Activated CD4-positive, alpha-beta T cell treated with anti-CD3 and anti-CD28 coated beads, Interleukin-10, Interleukin-2, amounts not matched to agents 100 ng/mL and 50 ng/mL, durations not matched to agents 16 hours and 8 hours (primary cell): Measurements from ENCODE around the gene MT4.

Experiments
- DNase-seq: peaks from one replicate; pipeline ENCODE4 v3.0.0-alpha.2; 2020

MT4 gene

DNA sequence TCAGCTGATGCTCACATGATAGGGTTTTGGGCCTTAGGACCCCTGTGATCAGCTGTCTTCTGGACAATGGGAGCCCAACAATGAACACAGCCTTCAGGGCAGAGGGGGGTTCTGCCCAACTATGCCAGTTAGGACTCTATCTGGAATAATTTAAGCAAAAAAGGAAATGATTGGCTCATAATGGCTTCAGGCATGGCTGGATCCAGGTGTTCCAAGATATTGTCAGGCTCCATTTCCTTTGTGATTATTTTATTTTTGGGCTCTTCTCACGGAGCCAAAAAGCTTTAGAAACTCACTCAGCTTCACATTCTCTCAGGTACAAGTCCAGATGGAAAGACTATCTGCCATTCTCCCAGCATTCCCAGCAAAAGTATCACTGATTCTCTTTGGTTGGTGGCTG is 40.6 kb downstream of the MT4 start:
- DNase-seq, result no peak

DNA sequence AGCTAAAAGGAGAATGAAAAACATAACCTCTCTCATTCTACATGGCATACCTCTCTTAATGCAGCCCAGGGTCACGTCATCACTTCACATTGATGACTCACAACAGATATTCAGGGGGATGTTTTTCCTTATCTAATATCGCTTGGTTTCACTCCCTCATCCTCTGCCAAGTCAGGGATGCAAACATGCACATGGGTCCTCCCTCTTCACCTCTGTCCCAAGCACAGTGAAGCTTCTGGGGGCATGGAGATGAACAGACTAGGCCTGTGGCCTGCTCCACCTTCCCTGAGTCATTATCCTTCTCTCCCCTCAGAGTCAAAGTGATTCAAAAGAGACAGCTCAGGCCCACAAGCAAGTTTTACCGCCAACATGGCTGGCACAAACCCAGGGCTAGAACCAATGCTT is 41.2 kb downstream of the MT4 start:
- DNase-seq, result no peak

- DNase-seq, result no peak
These were observed 41.7 kb downstream of the MT4 start for GRCh38 chr16:56606476-56607108.

DNA sequence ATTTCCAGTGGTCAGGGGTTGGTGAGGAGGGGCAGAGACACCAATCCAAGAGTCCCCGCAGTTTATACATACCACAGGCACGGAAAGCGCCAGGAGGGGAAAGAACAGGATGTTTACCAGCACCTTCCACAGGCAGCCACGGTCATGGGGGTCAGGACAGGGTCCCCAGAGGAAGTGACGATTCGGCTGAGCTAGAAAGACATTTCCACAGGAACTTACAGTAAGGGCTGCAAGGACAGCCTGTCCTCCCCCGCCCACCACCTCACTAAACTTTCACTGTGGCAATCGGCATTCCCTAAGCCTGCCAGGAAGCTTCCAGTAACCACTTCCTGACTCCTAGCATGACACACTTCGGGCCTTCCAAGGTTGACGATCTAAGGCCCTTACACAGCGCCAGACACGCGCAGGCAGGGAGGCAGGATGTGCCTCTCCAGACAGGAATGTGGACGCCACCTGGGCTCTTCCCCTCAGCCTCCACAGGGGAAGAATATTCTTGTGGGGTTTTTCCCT is 42.3 kb downstream of the MT4 start:
- no peak for DNase-seq

GRCh38 chr16:56607675-56608042 is 42.8 kb downstream of the MT4 start:
- DNase-seq, result no peak

DNA sequence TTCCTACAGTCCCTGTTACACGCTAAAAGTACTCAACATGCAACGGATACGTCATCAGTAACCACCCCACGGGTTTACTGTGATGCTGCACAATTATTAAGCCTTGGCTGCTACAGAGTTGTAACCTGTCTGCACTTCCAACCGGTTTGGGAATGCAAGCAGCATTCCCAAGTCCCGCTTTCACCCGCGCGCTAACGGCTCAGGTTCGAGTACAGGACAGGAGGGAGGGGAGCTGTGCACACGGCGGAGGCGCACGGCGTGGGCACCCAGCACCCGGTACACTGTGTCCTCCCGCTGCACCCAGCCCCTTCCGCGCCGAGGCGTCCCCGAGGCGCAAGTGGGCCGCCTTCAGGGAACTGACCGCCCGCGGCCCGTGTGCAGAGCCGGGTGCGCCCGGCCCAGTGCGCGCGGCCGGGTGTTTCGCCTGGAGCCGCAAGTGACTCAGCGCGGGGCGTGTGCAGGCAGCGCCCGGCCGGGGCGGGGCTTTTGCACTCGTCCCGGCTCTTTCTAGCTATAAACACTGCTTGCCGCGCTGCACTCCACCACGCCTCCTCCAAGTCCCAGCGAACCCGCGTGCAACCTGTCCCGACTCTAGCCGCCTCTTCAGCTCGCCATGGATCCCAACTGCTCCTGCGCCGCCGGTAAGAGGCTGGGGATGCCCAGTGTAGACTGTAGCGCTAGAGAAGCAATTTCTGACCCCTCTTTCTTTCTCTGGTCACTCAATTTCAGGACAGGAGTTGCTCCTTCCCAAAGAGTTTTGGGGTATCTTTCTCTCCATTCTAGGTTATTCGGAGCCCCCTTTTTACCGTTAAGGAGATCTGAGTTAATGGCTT is 43.4 kb downstream of the MT4 start, which contains the start of gene MT2A:
MT2A (plus strand) TSS at position 542 of the 833 bp plus-strand sequence; CDS start at position 614, 72 bp downstream.
- DNase-seq, result peak; percentile 96

DNA sequence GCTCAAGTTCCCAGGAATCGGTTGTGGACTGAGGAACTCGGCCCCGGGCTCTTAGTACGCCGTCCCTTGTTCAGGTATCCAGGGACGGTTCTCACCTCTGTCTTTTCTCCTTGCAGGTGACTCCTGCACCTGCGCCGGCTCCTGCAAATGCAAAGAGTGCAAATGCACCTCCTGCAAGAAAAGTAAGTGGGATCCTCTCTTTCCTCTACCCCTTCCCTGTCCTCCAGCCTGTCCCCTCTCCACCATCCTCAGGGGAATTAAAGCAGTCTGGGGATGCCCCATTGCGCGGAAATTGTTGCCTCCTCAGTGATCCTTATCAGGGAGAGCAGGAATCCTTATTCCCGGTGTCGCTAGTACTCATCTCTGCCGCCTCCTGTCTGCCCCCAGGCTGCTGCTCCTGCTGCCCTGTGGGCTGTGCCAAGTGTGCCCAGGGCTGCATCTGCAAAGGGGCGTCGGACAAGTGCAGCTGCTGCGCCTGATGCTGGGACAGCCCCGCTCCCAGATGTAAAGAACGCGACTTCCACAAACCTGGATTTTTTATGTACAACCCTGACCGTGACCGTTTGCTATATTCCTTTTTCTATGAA is 44.1 kb downstream of the MT4 start:
- DNase-seq, result no peak

DNA sequence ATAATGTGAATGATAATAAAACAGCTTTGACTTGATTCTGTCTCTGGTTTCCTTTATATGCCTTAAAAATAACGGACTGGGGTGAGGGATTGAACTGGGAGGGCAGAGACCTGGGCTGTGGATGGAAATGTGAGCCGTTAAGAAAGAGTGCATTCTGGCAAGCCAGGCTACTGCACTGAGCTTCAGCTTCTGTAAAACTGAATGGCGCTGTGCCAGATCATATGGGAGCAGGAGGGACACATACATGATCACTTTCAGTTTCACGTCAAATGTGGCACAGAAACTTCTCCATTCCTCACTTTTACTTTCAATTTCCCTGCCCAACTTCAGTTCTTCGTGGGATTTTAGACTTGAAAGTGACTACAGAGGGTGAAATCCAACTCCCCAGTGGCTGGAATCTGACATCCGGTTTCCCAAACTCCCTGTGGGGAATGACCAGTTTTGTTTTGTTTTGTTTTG is 44.6 kb downstream of the MT4 start:
- DNase-seq, result peak; percentile 87

- peak; percentile 83 for DNase-seq
These were observed 45.2 kb downstream of the MT4 start for GRCh38 chr16:56610017-56610608.

- DNase-seq, result peak; percentile 65
These were observed 45.8 kb downstream of the MT4 start for GRCh38 chr16:56610609-56611111.

DNA sequence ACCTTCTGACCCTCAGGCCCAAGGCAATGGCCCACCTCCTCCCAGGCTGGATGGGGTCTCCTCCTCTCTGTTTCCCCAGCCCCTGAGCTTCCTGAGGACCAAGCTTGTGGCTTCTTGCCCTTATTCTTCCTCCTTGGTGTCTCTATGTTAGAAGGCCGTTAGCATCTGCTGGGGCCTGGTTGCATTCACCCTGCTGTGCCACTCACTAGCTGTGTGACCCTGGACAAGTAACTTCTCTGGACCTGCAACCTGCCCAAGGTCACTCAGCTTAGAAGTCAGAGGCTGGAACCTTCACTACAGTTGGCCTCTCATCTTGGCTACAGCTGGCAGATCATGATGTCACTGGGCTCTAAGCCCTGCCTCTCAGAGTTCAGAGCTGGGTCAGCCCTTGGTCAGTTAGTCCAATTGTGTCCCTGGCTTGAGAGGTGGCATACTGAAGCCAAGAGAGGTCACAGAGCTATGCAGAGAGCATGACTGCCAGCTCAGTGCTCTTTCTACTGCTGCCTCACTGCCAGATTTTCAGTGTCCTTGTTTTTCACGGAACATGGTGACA is 46.5 kb downstream of the MT4 start:
- no peak for DNase-seq

DNA sequence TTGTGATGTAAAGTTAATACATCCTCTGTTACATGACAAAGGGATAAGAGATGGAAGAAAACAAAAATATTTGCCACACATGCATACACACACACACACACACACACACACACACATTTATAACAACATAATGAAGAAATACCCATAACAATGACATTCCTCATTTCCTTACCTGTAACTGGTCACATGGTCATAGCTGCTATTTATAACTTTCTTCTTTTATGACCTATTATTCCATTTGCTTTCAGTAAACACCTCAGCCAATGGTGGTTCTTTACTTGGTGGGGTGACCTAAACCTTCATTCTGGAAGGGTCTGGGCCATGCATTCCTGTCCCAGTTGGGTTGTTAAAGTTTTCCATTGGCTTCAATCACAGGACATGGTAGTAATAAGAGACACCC is 48.8 kb downstream of the MT4 start:
- DNase-seq, result no peak

GRCh38 chr16:56614549-56614991 is 49.7 kb downstream of the MT4 start:
- peak; percentile 87 for DNase-seq

GRCh38 chr16:56615353-56615752 is 50.5 kb downstream of the MT4 start:
- no peak for DNase-seq

DNA sequence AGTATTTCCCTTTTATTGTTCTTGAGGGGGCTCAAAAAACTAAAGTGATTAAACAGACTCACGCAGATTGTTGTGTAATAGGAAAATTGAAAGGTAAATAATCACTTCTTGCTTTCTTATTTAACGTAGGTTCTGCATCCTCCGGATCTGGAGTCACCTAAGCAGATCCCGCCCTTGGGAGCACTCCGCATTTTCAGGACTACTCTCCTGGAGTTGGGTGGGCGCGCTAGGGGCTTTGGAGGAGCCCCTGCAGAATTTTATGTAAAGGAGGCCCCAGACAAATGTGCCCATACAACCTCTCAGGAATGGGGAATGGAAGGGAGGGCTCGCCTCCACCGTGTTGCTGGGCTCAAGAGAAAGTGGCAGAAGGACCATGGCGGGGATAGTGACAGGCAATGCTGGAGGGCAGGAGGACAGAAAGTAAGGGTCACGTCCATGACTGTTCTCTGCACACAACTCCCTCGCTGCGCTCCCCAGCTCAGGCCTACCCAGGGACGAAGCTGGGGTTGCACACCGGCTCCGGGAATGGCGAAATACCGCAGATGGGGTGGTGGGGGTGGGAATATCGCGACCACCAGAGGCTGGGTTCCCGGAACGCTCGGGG is 51.8 kb downstream of the MT4 start:
- DNase-seq, result no peak

- DNase-seq, result peak; percentile 72
These were observed 52.6 kb downstream of the MT4 start for GRCh38 chr16:56617212-56618085.

DNA sequence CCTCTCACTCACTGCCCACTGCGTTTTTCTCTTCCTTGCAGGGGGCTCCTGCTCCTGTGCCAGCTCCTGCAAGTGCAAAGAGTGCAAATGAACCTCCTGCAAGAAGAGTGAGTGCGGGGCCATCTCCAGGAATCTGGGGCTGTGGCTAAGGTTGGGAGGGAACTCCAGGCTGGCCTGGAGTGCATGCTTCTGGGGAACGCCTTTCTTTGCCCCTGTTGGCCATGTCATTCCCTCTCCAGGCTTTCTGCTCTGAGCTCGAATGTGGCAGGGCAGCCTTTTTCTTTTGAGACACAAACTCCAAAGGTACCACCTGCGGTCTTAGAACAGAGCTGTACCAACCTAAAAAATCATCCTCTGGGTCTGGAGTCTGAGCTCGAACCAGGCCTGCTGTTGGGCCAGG is 53.3 kb downstream of the MT4 start:
- no peak for DNase-seq
